CD4-positive, CD25-positive, alpha-beta regulatory T cell (primary cell): ENCODE measurements around the gene OGFR. TPM values are rescaled to one million over a fixed set of nuclear protein-coding genes. Genes with fewer than 3 reads are reported as not detected.
A peak's percentile ranks its signal among the peaks of the same experiment; 100 is the strongest.

Source experiments
- ATAC-seq, 2 donors: fragments of 150-1000 bp; cut with Tn5 transposase; one replicate each; pipeline ENCODE4 v1.10.0; 2021; ENCODE audit warnings: low read depth in 2 of 2, moderate number of reproducible peaks in 2 of 2, moderate library complexity in 1 of 2
- DNase-seq, 3 donors: peaks; one replicate each; pipeline versions ENCODE4 v3.0.0 to v3.0.0-alpha.2; 2012 to 2022; ENCODE audit warnings: mixed read lengths in 1 of 3
- H3K27ac ChIP-seq: one replicate; pipeline ENCODE4 v1.7.0; 2013; ENCODE audit warnings: mild to moderate bottlenecking, low read length; ENCODE audit not compliant: insufficient read depth, poor library complexity, severe bottlenecking
- H3K27me3 ChIP-seq: one replicate; pipeline ENCODE4 v1.7.0; 2013; ENCODE audit warnings: low read length; ENCODE audit not compliant: control insufficient read depth, insufficient read depth
- H3K36me3 ChIP-seq: one replicate; pipeline ENCODE4 v1.7.0; 2013; ENCODE audit warnings: mild to moderate bottlenecking, low read length, moderate library complexity; ENCODE audit not compliant: control insufficient read depth, insufficient read depth
- H3K4me1 ChIP-seq: 2 replicates; pipeline ENCODE4 v1.7.0; 2013; ENCODE audit warnings: mild to moderate bottlenecking, low read length; ENCODE audit not compliant: insufficient read depth, control insufficient read depth, poor library complexity, severe bottlenecking
- H3K4me3 ChIP-seq: one replicate; pipeline ENCODE4 v1.7.0; 2013; ENCODE audit warnings: low read depth, mild to moderate bottlenecking, low read length, moderate library complexity
- H3K9me3 ChIP-seq, 2 experiments: 1 replicate in 1 of 2; 2 replicates in 1 of 2; pipeline ENCODE4 v1.7.0; 2013; ENCODE audit warnings: low read length in 2 of 2, mild to moderate bottlenecking in 1 of 2, moderate library complexity in 1 of 2; ENCODE audit not compliant: control insufficient read depth in 2 of 2
- H3K27ac Mint-ChIP-seq, 3 donors: one replicate each; pipeline ENCODE4 v1.8.0; 2020 to 2022; ENCODE audit warnings: mild to moderate bottlenecking in 3 of 3, mixed read lengths in 3 of 3, moderate library complexity in 2 of 3
- H3K27me3 Mint-ChIP-seq: one replicate; pipeline ENCODE4 v1.8.0; 2022; ENCODE audit warnings: mild to moderate bottlenecking, mixed read lengths
- H3K36me3 Mint-ChIP-seq: one replicate; pipeline ENCODE4 v1.8.0; 2020; ENCODE audit warnings: mixed read lengths
- H3K4me1 Mint-ChIP-seq, 4 donors: one replicate each; pipeline ENCODE4 v1.8.0; 2020 to 2022; ENCODE audit warnings: mixed read lengths in 4 of 4, mild to moderate bottlenecking in 1 of 4
- H3K4me3 Mint-ChIP-seq, 4 donors: one replicate each; pipeline ENCODE4 v1.8.0; 2020 to 2022; ENCODE audit warnings: mild to moderate bottlenecking in 4 of 4, mixed read lengths in 4 of 4, moderate library complexity in 3 of 4
- H3K9me3 Mint-ChIP-seq, 7 donors: one replicate each; pipeline ENCODE4 v1.8.0; 2020 to 2022; ENCODE audit warnings: mixed read lengths in 7 of 7, mild to moderate bottlenecking in 3 of 7, moderate library complexity in 2 of 7
- polyA plus RNA-seq, 4 donors: library from polyadenylated mRNA; unstranded; fragments of 300-500 nt; fragmentation: Illumina TruSeq; gene quantifications; one replicate each; pipeline ENCODE4 v1.2.3, GENCODE V29; 2021
- total RNA-seq: library from RNA; stranded (reverse); gene quantifications from one replicate; pipeline ENCODE4 v1.2.3, GENCODE V29; 2022

The OGFR gene
- total and polyA plus RNA-seq, 5 donors from 2014 or later = 41.5 to 61.1 (median 42.2) TPM

DNA sequence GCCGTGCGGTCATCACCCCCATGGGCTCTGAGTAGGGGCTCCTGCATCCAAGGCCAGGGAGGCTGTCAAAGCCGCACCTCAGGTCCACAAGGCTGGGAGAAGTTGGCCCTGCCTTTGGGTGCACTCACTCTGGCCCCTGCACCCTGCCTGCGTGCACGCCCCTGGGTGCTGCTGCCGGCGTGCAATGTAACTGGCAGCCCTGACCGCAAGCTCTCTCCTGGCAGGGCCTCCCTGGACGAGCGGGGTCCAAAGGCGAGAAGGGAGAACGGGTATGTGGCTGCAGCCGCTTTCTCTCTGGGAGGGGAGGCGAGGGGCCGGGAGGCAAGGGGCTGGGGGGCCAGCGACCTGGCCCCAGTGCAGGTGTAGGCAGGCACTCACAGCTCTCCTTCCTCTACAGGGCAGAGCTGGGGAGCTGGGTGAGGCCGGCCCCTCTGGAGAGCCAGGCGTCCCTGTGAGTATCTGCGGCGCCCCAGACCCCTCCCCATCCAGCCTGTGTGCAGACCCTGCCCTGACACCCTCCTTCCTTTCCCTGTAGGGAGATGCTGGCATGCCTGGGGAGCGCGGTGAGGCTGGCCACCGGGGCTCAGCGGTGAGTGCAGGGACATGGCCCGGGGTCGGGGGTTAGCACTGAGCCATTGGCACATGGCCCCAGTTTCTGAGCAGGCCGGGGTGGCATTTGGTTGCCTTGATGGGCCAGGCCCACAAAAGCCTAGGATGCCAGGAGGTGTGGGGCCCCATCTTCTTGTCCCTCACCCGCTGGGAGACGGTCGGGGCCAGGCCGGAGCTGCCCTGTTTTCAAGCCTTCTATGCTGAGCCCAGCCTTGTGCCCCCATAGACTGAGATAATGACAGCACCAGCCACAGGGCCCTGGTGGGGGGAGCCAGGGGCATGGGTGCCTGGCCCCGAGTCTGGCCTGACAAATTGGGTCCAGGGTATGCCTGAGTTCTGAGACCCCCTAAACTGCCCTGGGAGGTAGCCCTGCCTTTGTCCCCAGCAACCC is 24.9 kb downstream of the OGFR start:
- Mint-ChIP-seq H3K4me3 (peak overlapping the region in 1 of 4 donors; percentile 32), H3K27ac (no peak overlapping the region), H3K27me3 (peaks cover 5% of the 10 kb centered on the region), H3K9me3 (no peaks in the 10 kb centered on the region), H3K36me3 (no peaks in the 10 kb centered on the region), H3K4me1 (peaks cover 0 to 7% (median 0%) of the 10 kb centered on the region in 4 donors)
- DNase-seq = no peak
- ATAC-seq = no peak
- no peaks in the 10 kb centered on the region for H3K9me3 ChIP-seq
- no peak overlapping the region for H3K4me3 ChIP-seq
- H3K36me3 ChIP-seq = no peaks in the 10 kb centered on the region
- no peak overlapping the region for H3K27ac ChIP-seq
- peaks cover 3% of the 10 kb centered on the region for H3K4me1 ChIP-seq
- no peaks in the 10 kb centered on the region for H3K27me3 ChIP-seq

DNA sequence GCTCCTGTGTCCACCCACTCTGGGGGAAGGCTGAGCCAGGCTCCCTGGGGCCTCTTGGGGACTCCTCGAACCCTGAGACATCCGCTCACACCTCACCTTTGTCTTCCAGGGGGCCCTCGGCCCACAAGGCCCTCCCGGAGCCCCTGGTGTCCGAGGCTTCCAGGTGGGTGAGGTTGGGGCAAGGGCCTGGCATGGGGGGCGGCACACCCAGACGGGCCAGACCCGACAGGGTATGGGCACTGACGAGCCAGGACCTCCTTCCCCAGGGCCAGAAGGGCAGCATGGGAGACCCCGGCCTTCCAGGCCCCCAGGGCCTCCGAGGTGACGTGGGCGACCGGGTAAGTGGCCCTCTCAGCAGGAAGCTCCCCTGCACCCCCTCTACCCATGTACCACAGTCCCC is 25.6 kb downstream of the OGFR start:
- Mint-ChIP-seq H3K4me3 (no peak overlapping the region), H3K27me3 (peaks cover 5% of the 10 kb centered on the region), H3K27ac (no peak overlapping the region), H3K4me1 (peaks cover 0 to 7% (median 0%) of the 10 kb centered on the region in 4 donors), H3K9me3 (no peaks in the 10 kb centered on the region), H3K36me3 (no peaks in the 10 kb centered on the region)
- Histone ChIP-seq H3K9me3 (no peaks in the 10 kb centered on the region), H3K27ac (no peak overlapping the region), H3K4me3 (no peak overlapping the region), H3K27me3 (no peaks in the 10 kb centered on the region), H3K36me3 (no peaks in the 10 kb centered on the region), H3K4me1 (no peaks in the 10 kb centered on the region)
- no peak for ATAC-seq
- no peak for DNase-seq

DNA sequence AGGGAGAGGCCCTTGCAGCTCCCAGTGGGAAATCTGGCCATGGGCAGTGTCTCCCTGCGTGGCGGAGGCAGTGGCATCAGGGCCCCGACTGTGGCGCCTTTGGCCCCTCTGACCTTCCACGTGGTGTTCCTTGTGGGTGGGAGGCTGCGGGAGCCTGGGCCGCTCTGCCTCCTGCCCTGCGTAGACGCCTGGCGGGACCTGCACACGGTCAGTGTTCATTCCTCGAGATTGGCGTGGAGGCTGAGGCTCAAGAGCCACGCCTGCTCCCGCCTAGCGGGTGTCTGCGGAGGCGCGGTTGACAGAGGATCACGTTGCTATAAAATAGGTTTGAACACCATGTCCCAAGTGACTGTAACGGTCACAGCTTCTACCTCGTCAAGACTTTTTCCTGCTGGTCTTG is 26.2 kb downstream of the OGFR start:
- Mint-ChIP-seq H3K4me1 (peaks cover 0 to 7% (median 0%) of the 10 kb centered on the region in 4 donors), H3K27ac (no peak overlapping the region), H3K36me3 (no peaks in the 10 kb centered on the region), H3K4me3 (no peak overlapping the region), H3K9me3 (no peaks in the 10 kb centered on the region), H3K27me3 (peaks cover 5% of the 10 kb centered on the region)
- Histone ChIP-seq H3K36me3 (no peaks in the 10 kb centered on the region), H3K27ac (no peak overlapping the region), H3K9me3 (no peaks in the 10 kb centered on the region), H3K4me3 (no peak overlapping the region), H3K4me1 (no peaks in the 10 kb centered on the region), H3K27me3 (no peaks in the 10 kb centered on the region)
- DNase-seq (no peak), ATAC-seq (no peak)

DNA sequence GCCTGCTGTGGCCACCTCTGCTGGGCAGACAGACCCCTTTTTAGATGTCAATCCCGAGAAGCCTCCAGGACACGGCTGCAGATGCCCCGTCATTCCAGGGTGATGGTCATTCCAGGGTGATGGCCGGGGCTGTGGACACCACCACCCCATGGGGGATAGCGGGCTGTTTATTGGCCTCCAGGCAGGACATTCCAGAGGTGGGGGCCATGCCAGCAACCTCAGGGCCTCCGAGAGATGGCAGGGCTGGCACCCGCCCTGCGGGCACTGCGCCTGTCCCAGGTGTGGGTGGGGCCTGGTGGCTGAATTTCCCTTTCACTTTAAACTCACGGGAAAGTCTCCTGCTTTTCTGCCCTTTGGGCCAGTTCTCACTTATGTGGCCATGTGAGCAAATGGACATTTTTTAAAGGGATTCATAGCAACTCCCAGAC is 26.7 kb downstream of the OGFR start:
- H3K4me3 Mint-ChIP-seq = no peak overlapping the region
- H3K9me3 Mint-ChIP-seq = no peaks in the 10 kb centered on the region
- no peak overlapping the region for H3K27ac Mint-ChIP-seq
- no peaks in the 10 kb centered on the region for H3K36me3 Mint-ChIP-seq
- peaks cover 5% of the 10 kb centered on the region for H3K27me3 Mint-ChIP-seq
- H3K27me3 ChIP-seq = no peaks in the 10 kb centered on the region
- peaks cover 0 to 7% (median 0%) of the 10 kb centered on the region in 4 donors for H3K4me1 Mint-ChIP-seq
- no peaks in the 10 kb centered on the region for H3K9me3 ChIP-seq
- no peaks in the 10 kb centered on the region for H3K36me3 ChIP-seq
- H3K27ac ChIP-seq = no peak overlapping the region
- ATAC-seq (no peak), DNase-seq (no peak)
- H3K4me3 ChIP-seq = no peak overlapping the region
- no peaks in the 10 kb centered on the region for H3K4me1 ChIP-seq

DNA sequence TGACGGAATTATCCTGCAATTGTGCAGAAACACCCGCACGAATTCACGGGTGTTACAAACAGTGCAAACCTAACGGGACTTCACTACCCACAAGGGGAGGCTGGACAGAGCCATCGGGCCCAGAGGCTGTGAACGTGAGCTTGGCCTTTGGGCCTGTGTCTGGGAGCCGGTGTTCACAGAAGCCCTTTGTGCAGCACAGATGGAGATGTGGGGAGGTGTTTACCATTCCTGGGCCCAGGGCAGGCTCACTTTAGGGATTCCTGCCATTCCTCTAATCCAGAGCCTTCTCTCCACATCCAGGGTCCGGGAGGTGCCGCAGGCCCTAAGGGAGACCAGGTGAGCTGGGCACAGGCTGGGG is 27.2 kb downstream of the OGFR start:
- no peaks in the 10 kb centered on the region for H3K4me1 ChIP-seq
- H3K4me3 ChIP-seq = no peak overlapping the region
- DNase-seq (no peak), ATAC-seq (no peak)
- Mint-ChIP-seq H3K27me3 (peaks cover 5% of the 10 kb centered on the region), H3K9me3 (no peaks in the 10 kb centered on the region), H3K36me3 (no peaks in the 10 kb centered on the region), H3K27ac (no peak overlapping the region), H3K4me1 (peaks cover 0 to 7% (median 0%) of the 10 kb centered on the region in 4 donors), H3K4me3 (no peak overlapping the region)
- H3K27me3 ChIP-seq = no peaks in the 10 kb centered on the region
- no peaks in the 10 kb centered on the region for H3K9me3 ChIP-seq
- no peak overlapping the region for H3K27ac ChIP-seq
- no peaks in the 10 kb centered on the region for H3K36me3 ChIP-seq

DNA sequence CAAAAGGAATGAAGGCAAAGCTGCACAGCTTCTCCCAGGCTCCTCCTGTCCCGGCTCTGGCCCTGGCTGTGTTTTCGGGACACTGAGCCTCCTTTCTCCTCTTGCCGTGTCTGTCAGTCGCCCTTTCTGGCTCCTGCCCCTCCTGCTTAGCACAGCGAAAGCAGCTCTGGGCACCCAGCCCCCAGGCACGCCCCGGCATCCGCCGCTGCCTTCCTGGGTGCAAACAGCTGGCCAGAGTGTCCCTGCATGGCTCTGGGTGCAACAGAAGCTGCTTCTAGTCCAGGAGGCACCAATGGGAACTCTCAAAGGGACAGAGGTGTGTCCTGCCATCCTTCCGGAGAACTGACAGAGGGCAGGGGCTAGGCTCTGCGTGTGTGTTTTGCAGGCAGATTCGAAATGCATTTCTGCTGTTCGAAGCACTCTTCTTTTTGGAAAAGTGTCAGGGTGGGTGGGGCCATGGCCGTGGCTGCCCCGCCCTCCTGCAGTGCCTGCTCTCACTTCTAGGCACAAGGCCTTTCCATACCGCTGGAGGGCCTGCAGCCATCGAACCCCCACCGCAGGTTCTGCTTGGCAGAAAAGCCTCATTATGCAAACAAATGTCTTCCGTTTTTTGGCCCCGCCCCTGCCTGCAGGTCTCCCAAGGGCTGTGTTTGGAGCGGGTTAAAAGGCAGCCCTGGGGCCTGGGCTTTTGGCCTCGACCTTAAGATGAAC is 27.7 kb downstream of the OGFR start:
- peak; percentile 26 to 56 for ATAC-seq
- Mint-ChIP-seq H3K4me3 (peak overlapping the region in 1 of 4 donors; percentile 43), H3K36me3 (no peaks in the 10 kb centered on the region), H3K4me1 (peaks cover 0 to 7% (median 0%) of the 10 kb centered on the region in 4 donors), H3K27ac (no peak overlapping the region), H3K27me3 (peaks cover 7% of the 10 kb centered on the region), H3K9me3 (no peaks in the 10 kb centered on the region)
- no peaks in the 10 kb centered on the region for H3K36me3 ChIP-seq
- H3K9me3 ChIP-seq = no peaks in the 10 kb centered on the region
- H3K4me1 ChIP-seq = no peaks in the 10 kb centered on the region
- no peak for DNase-seq
- H3K4me3 ChIP-seq = no peak overlapping the region
- no peaks in the 10 kb centered on the region for H3K27me3 ChIP-seq
- no peak overlapping the region for H3K27ac ChIP-seq

DNA sequence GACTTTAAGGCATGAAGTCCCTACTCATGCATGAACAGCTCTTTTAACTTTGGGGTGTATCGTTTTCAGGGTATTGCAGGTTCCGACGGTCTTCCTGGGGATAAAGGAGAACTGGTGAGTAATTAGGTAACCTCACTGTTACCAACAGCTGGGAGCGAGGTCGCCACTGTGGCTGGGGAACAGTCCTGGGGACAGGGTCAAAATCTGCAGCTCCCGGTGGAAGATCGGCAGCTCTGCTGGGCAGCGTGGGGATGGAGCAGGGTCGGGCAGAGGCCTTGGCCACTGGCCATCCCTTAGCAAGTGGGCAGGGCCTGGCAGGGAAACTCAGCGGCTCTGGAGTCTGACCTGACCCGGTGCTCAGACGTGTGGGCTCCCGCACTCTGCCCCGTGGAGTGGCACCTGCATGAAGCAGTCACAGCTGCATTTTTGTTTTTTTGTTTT is 28.3 kb downstream of the OGFR start:
- H3K9me3 Mint-ChIP-seq = no peaks in the 10 kb centered on the region
- no peak overlapping the region for H3K4me3 ChIP-seq
- peaks cover 13% of the 10 kb centered on the region for H3K27me3 Mint-ChIP-seq
- no peaks in the 10 kb centered on the region for H3K4me1 ChIP-seq
- H3K9me3 ChIP-seq = no peaks in the 10 kb centered on the region
- no peaks in the 10 kb centered on the region for H3K27me3 ChIP-seq
- no peaks in the 10 kb centered on the region for H3K36me3 ChIP-seq
- DNase-seq (no peak), ATAC-seq (no peak)
- H3K36me3 Mint-ChIP-seq = no peaks in the 10 kb centered on the region
- peaks cover 0 to 7% (median 0%) of the 10 kb centered on the region in 4 donors for H3K4me1 Mint-ChIP-seq
- peak overlapping the region in 1 of 3 donors; percentile 32 for H3K27ac Mint-ChIP-seq
- H3K4me3 Mint-ChIP-seq = no peak overlapping the region
- no peak overlapping the region for H3K27ac ChIP-seq
